ENCODE measurements around the gene PVALEF.

- TF ChIP-seq, protein P1, sequence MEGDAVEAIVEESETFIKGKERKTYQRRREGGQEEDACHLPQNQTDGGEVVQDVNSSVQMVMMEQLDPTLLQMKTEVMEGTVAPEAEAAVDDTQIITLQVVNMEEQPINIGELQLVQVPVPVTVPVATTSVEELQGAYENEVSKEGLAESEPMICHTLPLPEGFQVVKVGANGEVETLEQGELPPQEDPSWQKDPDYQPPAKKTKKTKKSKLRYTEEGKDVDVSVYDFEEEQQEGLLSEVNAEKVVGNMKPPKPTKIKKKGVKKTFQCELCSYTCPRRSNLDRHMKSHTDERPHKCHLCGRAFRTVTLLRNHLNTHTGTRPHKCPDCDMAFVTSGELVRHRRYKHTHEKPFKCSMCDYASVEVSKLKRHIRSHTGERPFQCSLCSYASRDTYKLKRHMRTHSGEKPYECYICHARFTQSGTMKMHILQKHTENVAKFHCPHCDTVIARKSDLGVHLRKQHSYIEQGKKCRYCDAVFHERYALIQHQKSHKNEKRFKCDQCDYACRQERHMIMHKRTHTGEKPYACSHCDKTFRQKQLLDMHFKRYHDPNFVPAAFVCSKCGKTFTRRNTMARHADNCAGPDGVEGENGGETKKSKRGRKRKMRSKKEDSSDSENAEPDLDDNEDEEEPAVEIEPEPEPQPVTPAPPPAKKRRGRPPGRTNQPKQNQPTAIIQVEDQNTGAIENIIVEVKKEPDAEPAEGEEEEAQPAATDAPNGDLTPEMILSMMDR (IDR thresholded peaks at IDR 0.05): no peak
- TF ChIP-seq POLR2A (IDR thresholded peaks at IDR 0.05): no peak
These were observed 47.6 kb upstream of the PVALEF start for GRCh38 chr17:81117672-81118198.

Measured in uterus (tissue), 2 donors.